ENCODE measurements around the gene FUOM.

DNA sequence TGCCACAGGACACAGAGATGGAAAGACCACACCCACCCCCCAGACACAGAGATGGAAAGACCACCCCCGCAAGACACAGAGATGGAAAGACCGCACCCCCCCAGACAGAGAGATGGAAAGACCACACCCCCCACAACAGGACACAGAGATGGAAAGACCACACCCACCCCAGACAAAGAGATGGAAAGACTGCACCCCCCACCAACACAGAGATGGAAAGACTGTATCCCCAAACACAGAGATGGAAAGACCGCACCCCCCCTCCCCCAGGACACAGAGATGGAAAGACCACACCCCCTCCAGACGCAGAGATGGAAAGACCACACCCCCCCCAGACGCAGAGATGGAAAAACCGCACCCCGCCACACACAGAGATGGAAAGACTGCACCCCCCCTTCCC, 41.1 kb downstream of the FUOM start:
- TF ChIP-seq SP1 (IDR thresholded peaks at IDR 0.05) (no peak), L3MBTL2 (conservative IDR thresholded peaks at IDR 0.05) (no peak), SUZ12 (IDR thresholded peaks at IDR 0.05) (no peak), HDGF (IDR thresholded peaks at IDR 0.05; ENCODE audit: borderline replicate concordance) (no peak), BHLHE40 (IDR thresholded peaks at IDR 0.05; ENCODE audit: borderline replicate concordance) (no peak), NFRKB (IDR thresholded peaks at IDR 0.05) (no peak), FOXM1 (IDR thresholded peaks at IDR 0.05; ENCODE audit: borderline replicate concordance) (no peak), ELF4 (IDR thresholded peaks at IDR 0.05) (no peak)
- TF ChIP-seq, protein P1, sequence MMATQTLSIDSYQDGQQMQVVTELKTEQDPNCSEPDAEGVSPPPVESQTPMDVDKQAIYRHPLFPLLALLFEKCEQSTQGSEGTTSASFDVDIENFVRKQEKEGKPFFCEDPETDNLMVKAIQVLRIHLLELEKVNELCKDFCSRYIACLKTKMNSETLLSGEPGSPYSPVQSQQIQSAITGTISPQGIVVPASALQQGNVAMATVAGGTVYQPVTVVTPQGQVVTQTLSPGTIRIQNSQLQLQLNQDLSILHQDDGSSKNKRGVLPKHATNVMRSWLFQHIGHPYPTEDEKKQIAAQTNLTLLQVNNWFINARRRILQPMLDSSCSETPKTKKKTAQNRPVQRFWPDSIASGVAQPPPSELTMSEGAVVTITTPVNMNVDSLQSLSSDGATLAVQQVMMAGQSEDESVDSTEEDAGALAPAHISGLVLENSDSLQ (IDR thresholded peaks at IDR 0.05) = no peak
